ENCODE measurements around the gene FXYD3.
"Not testable (repeated sequence)": the region's sequence is repeated elsewhere in the genome, so short reads cannot be mapped to it uniquely, and the experiment has no call there.

The FXYD3 gene

GRCh38 chr19:35144259-35144599 lies 28.6 kb downstream of the FXYD3 start:
- no peak for DNase-seq

- DNase-seq: peak; percentile 67
Measured at GRCh38 chr19:35144600-35145436, 29.2 kb downstream of the FXYD3 start.

GRCh38 chr19:35146746-35147459 lies 31.3 kb downstream of the FXYD3 start:
- DNase-seq: no peak

GRCh38 chr19:35149463-35149862 lies 33.8 kb downstream of the FXYD3 start:
- no peak for DNase-seq

GRCh38 chr19:35150445-35150844 lies 34.8 kb downstream of the FXYD3 start:
- DNase-seq: no peak

- no peak for DNase-seq
Measured at GRCh38 chr19:35151273-35152065, 35.8 kb downstream of the FXYD3 start.

GRCh38 chr19:35153129-35153522 lies 37.5 kb downstream of the FXYD3 start:
- not testable (repeated sequence) for DNase-seq

- DNase-seq: peak; percentile 81
Measured at GRCh38 chr19:35153701-35154524, 38.3 kb downstream of the FXYD3 start.

GRCh38 chr19:35154525-35155406 lies 39.1 kb downstream of the FXYD3 start, which contains the start of gene FXYD5:
Gene FXYD5, plus strand, starts transcription at chr19:35154735. Its CDS starts 816 bp downstream, at chr19:35155551.
- DNase-seq: peak; percentile 76

- DNase-seq: peak; percentile 25
Measured at GRCh38 chr19:35155441-35155840, 39.8 kb downstream of the FXYD3 start.

- no peak for DNase-seq
Measured at GRCh38 chr19:35155981-35156672, 40.5 kb downstream of the FXYD3 start.

GRCh38 chr19:35156673-35157014 lies 41.0 kb downstream of the FXYD3 start:
- DNase-seq: no peak

GRCh38 chr19:35157431-35157830 lies 41.8 kb downstream of the FXYD3 start:
- DNase-seq: no peak

GRCh38 chr19:35159606-35160005 lies 44.0 kb downstream of the FXYD3 start:
- DNase-seq: no peak

GRCh38 chr19:35160629-35161433 lies 45.2 kb downstream of the FXYD3 start:
- no peak for DNase-seq

GRCh38 chr19:35161434-35161743 lies 45.8 kb downstream of the FXYD3 start:
- DNase-seq: no peak

GRCh38 chr19:35162471-35163326 lies 47.1 kb downstream of the FXYD3 start:
- no peak for DNase-seq

- DNase-seq: no peak
Measured at GRCh38 chr19:35164418-35164817, 48.8 kb downstream of the FXYD3 start.

All from CD4-positive, alpha-beta T cell treated with Interleukin-17A for 1 hour (primary cell).